GM12873 (cell line): ENCODE measurements around the gene PAPOLB.

Experiments used
- TF ChIP-seq, protein P1 (sequence below): IDR thresholded peaks from 2 replicates; pipeline ENCODE4 v1.5.1; 2012; ENCODE audit warnings: low read depth, mild to moderate bottlenecking, moderate library complexity, low read length, control low read depth; ENCODE audit not compliant: insufficient read depth; ENCODE audit errors: missing control alignments

PAPOLB gene

DNA sequence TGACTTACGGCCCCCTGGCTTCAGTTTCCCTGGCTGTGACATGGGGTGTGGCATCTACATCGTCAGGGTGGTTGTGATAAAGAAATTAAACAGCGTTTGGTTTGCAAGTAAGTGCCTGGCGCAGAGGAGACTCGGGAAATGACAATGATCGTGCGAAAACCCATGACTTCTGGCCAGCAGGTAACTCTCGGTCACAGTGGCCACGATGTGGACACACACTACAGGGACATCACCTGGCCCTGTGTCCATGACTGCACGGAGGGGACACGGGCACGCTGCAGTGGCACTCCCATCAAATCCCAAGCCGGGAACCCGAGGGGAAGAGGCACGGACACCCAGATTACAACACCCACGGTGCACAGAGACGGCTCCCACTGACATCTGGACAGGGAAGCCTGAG is 28.7 kb downstream of the PAPOLB start:
- TF ChIP-seq, protein P1, sequence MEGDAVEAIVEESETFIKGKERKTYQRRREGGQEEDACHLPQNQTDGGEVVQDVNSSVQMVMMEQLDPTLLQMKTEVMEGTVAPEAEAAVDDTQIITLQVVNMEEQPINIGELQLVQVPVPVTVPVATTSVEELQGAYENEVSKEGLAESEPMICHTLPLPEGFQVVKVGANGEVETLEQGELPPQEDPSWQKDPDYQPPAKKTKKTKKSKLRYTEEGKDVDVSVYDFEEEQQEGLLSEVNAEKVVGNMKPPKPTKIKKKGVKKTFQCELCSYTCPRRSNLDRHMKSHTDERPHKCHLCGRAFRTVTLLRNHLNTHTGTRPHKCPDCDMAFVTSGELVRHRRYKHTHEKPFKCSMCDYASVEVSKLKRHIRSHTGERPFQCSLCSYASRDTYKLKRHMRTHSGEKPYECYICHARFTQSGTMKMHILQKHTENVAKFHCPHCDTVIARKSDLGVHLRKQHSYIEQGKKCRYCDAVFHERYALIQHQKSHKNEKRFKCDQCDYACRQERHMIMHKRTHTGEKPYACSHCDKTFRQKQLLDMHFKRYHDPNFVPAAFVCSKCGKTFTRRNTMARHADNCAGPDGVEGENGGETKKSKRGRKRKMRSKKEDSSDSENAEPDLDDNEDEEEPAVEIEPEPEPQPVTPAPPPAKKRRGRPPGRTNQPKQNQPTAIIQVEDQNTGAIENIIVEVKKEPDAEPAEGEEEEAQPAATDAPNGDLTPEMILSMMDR, result no peak

- TF ChIP-seq, protein P1, result no peak
These were observed 29.1 kb downstream of the PAPOLB start for GRCh38 chr7:4832711-4833110.

- TF ChIP-seq, protein P1, result no peak
These were observed 29.9 kb downstream of the PAPOLB start for GRCh38 chr7:4831723-4832495.

- TF ChIP-seq, protein P1, result peak; percentile 78
These were observed 31.7 kb downstream of the PAPOLB start for GRCh38 chr7:4830176-4830575.

GRCh38 chr7:4828720-4829383 is 33.0 kb downstream of the PAPOLB start:
- TF ChIP-seq, protein P1, result no peak

DNA sequence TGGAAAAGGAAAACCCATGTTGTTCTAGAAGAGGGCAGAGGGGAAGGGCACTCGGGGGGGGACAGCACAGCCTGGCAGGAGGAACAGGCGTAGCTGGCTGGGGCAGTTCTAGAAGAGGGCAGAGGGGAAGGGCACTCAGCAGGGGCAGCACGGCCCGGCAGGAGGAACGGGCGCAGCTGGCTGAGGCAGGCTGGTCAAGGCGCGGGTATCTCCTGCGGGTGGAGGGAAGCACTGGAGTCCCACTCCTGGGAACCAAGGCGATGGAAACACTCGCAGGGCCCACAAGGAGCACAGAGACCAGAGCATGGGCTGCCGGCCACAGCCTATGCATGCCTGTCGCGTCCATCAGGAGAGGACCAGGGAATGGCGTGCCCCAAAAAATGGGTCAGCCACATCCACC is 36.7 kb downstream of the PAPOLB start:
- TF ChIP-seq, protein P1, result no peak

DNA sequence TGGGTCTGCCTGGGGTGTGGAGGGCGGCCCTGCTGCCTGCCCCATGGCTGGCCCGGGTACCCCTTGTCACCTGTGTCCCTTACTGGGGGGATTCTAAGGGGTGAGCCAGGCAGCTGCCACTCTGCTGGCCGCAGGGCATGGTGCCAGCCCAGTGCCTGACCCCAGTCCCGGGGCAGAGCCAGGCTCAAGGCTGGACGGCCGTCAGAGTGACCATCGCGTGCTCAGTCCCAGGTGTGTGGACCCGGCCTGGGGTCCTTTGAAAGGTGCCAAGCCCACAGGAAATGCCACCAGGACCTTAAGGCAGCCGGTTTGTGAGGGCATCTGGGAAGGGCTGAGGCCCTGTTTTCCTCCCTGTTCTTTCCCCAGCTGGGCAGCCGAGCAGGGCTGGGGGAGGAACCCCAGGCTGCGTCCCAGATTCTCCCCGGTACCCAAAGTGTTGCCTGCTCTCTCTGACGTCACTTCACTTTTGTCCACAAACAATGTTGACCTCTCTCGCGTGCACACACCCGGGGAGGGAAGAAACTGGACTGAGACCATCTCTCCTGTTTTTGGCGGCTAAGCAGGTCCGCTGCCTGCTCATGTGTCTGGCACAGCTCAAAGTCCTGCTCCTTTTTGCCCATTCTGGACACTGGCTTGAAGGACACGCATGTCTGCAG is 37.6 kb downstream of the PAPOLB start:
- TF ChIP-seq, protein P1, result no peak
